PC-9 (cell line): ENCODE results near the gene ILKAP. TPM values are rescaled to one million over a fixed set of nuclear protein-coding genes. Genes with fewer than 3 reads are reported as not detected.

Experiments used
- BruUV-seq: library from RNA; stranded (reverse); fragments of 400-500 nt; replicated peaks from 2 replicates; lab custom pipeline; 2021; lab: Mats Ljungman, UMichigan
- CTCF ChIA-PET: fragments of 300-600 bp; sonication (Branson Sonifier 250); formaldehyde crosslinking; loops from one replicate; lab custom pipeline; 2022; ENCODE audit warnings: antibody characterized with exemption; lab: Charles Lee
- POLR2A ChIA-PET: fragments of 300-600 bp; sonication (Branson Sonifier 250); formaldehyde crosslinking; loops from one replicate; lab custom pipeline; 2022; ENCODE audit warnings: antibody characterized with exemption; ENCODE audit not compliant: unreplicated experiment; lab: Charles Lee
- DNase-seq, 2 experiments: peaks; one replicate each; pipeline versions ENCODE4 v3.0.0 to v3.0.0-alpha.2; 2015 to 2022; ENCODE audit warnings: mixed read lengths in 1 of 2
- H2AFZ ChIP-seq: fragments of 200-600 bp; sonication (generic); 2 replicates; pipeline ENCODE4 v1.8.1; 2017; ENCODE audit warnings: antibody characterized with exemption
- H3F3A ChIP-seq: fragments of 200-600 bp; sonication (generic); 2 replicates; pipeline ENCODE4 v1.8.1; 2017; ENCODE audit warnings: antibody characterized with exemption, mild to moderate bottlenecking, low read depth; ENCODE audit not compliant: insufficient read depth
- H3K27ac ChIP-seq: fragments of 200-600 bp; sonication (generic); 2 replicates; pipeline ENCODE4 v1.6.1; 2016; ENCODE audit warnings: mixed run types
- H3K27me3 ChIP-seq: fragments of 200-600 bp; sonication (generic); 2 replicates; pipeline ENCODE4 v1.6.1; 2016; ENCODE audit warnings: low read depth, mixed run types; ENCODE audit not compliant: insufficient read depth
- H3K36me3 ChIP-seq: fragments of 200-600 bp; sonication (generic); 2 replicates; pipeline ENCODE4 v1.6.1; 2016; ENCODE audit warnings: low read depth, mixed run types
- H3K4me1 ChIP-seq: fragments of 200-600 bp; sonication (generic); replicated peaks from 2 replicates; pipeline ENCODE4 v1.6.1; 2016; ENCODE audit warnings: mixed run types; ENCODE audit not compliant: insufficient read depth
- H3K4me2 ChIP-seq: fragments of 200-600 bp; sonication (generic); 2 replicates; pipeline ENCODE4 v1.6.1; 2017; ENCODE audit warnings: mixed run types
- H3K4me3 ChIP-seq: fragments of 200-600 bp; sonication (generic); 2 replicates; pipeline ENCODE4 v1.6.1; 2016; ENCODE audit warnings: mixed run types
- H3K79me2 ChIP-seq: fragments of 200-600 bp; sonication (generic); 2 replicates; pipeline ENCODE4 v1.6.1; 2017; ENCODE audit warnings: low read depth, mixed run types
- H3K9me2 ChIP-seq: fragments of 200-600 bp; sonication (generic); 2 replicates; pipeline ENCODE4 v1.8.1; 2017; ENCODE audit warnings: mild to moderate bottlenecking; ENCODE audit not compliant: insufficient read depth
- H3K9me3 ChIP-seq: fragments of 200-600 bp; sonication (generic); 2 replicates; pipeline ENCODE4 v1.8.1; 2016; ENCODE audit warnings: low read depth; ENCODE audit not compliant: insufficient read depth
- H4K20me1 ChIP-seq: fragments of 200-600 bp; sonication (generic); 2 replicates; pipeline ENCODE4 v1.8.1; 2017; ENCODE audit not compliant: insufficient read depth
- CTCF ChIP-seq: fragments of 200-600 bp; sonication (generic); conservative IDR thresholded peaks from 2 replicates; pipeline ENCODE4 v1.6.1; 2017; ENCODE audit warnings: mixed run types, antibody characterized with exemption, mild to moderate bottlenecking, moderate library complexity
- EZH2 ChIP-seq: fragments of 200-600 bp; sonication (generic); IDR thresholded peaks from 2 replicates; pipeline ENCODE4 v1.8.0; 2017; ENCODE audit warnings: antibody characterized with exemption, low read depth
- intact Hi-C: fragments of 100-400 bp; cut with micrococcal nuclease; formaldehyde crosslinking; loops from one replicate; pipeline ENCODE4 v1.10.0; 2022; ENCODE audit not compliant: unreplicated experiment
- total RNA-seq: library from RNA; stranded (reverse); gene quantifications from 2 replicates; pipeline ENCODE4 v1.2.3, GENCODE V29; 2021

The ILKAP gene
- total RNA-seq, 1 experiment from 2014 or later = 55.6 TPM

- no peaks in the 10 kb centered on the region for H3K79me2 ChIP-seq
- H3K9me3 ChIP-seq = no peaks in the 10 kb centered on the region
- H3K4me1 ChIP-seq = peaks cover 65% of the 10 kb centered on the region
- peaks cover 23% of the 10 kb centered on the region for H3F3A ChIP-seq
- no peak overlapping the region for H2AFZ ChIP-seq
- BruUV-seq = no TSS peak
- H3K9me2 ChIP-seq = no peaks in the 10 kb centered on the region
- ChIA-PET POLR2A (interaction anchor here (0.6 kb wide), 1 partner anchor 97 kb away, joined by 3 read pairs; no protein-coding TSS in a partner anchor), CTCF (no interaction called here)
- intact Hi-C loops = loop anchor here (2.0 to 10.0 kb wide), 2 partner anchors 102 to 278 kb away; partner anchors contain the start of gene HES6
- no peaks in the 10 kb centered on the region for H3K27me3 ChIP-seq
- no peak overlapping the region for H3K4me3 ChIP-seq
- TF ChIP-seq EZH2 (no peak), CTCF (no peak)
- H3K36me3 ChIP-seq = no peaks in the 10 kb centered on the region
- no peak for DNase-seq
- no peaks in the 10 kb centered on the region for H4K20me1 ChIP-seq
- peak overlapping the region; percentile 69 for H3K4me2 ChIP-seq
- no peak overlapping the region for H3K27ac ChIP-seq
These were observed 60.9 kb downstream of the ILKAP start for GRCh38 chr2:238142382-238143205.

- Histone ChIP-seq H3F3A (peaks cover 25% of the 10 kb centered on the region), H3K4me2 (peak overlapping the region; percentile 69), H3K9me3 (no peaks in the 10 kb centered on the region), H3K27ac (no peak overlapping the region), H3K27me3 (no peaks in the 10 kb centered on the region), H3K79me2 (no peaks in the 10 kb centered on the region), H3K36me3 (no peaks in the 10 kb centered on the region), H4K20me1 (no peaks in the 10 kb centered on the region), H2AFZ (no peak overlapping the region), H3K4me3 (no peak overlapping the region), H3K4me1 (peaks cover 72% of the 10 kb centered on the region), H3K9me2 (no peaks in the 10 kb centered on the region)
- TF ChIP-seq CTCF (no peak), EZH2 (no peak)
- intact Hi-C loops = loop anchor here (2.0 to 10.0 kb wide), 2 partner anchors 103 to 277 kb away; partner anchors contain the start of gene HES6
- CTCF ChIA-PET = interaction anchor here (0.6 kb wide), 3 partner anchors 249 to 1014 kb away, joined by 3 to 9 read pairs (median 6); no protein-coding TSS in a partner anchor
- no TSS peak for BruUV-seq
- DNase-seq = peak; percentile 93 to 96
- POLR2A ChIA-PET = interaction anchor here (0.5 to 0.6 kb wide), 3 partner anchors 98 to 468 kb away, joined by 3 to 6 read pairs (median 5); no protein-coding TSS in a partner anchor
These were observed 61.8 kb downstream of the ILKAP start for GRCh38 chr2:238141541-238142318.
